Myometrial cell (primary cell): ENCODE measurements around the gene PCDHB2. TPM values are rescaled to one million over a fixed set of nuclear protein-coding genes. Genes with fewer than 3 reads are reported as not detected.

Source experiments
- total RNA-seq: library from RNA; depleted of rRNA; stranded (reverse); fragments of >200 nt; gene quantifications from 2 replicates; pipeline ENCODE4 v1.2.3, GENCODE V29; 2015

The PCDHB2 gene
- total RNA-seq = 0.18 and 0.29 TPM in 2 replicates

DNA sequence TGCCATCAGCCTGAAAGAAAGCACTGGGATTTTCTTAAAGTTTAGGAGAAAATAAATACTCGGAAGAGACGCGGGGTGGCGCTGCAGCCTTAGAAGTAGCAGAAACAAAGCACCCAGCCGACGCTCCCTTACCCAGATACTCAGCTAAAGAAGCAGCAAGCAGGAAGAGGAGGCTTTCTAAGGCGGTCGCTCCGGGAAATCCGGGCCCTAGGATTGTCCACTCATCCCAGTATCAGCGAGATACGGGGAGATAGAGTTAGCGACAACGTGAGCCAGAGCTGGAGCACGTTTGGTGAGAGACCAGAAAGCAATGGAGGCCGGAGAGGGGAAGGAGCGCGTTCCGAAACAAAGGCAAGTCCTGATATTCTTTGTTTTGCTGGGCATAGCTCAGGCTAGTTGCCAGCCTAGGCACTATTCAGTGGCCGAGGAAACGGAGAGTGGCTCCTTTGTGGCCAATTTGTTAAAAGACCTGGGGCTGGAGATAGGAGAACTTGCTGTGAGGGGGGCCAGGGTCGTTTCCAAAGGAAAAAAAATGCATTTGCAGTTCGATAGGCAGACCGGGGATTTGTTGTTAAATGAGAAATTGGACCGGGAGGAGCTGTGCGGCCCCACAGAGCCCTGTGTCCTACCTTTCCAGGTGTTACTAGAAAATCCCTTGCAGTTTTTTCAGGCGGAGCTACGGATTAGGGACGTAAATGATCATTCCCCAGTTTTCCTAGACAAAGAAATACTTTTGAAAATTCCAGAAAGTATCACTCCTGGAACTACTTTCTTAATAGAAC, at the start of gene PCDHB2:
Gene PCDHB2, plus strand, starts transcription at position 135 of the 782 bp plus-strand sequence. Its CDS starts 176 bp downstream, at position 311.

DNA sequence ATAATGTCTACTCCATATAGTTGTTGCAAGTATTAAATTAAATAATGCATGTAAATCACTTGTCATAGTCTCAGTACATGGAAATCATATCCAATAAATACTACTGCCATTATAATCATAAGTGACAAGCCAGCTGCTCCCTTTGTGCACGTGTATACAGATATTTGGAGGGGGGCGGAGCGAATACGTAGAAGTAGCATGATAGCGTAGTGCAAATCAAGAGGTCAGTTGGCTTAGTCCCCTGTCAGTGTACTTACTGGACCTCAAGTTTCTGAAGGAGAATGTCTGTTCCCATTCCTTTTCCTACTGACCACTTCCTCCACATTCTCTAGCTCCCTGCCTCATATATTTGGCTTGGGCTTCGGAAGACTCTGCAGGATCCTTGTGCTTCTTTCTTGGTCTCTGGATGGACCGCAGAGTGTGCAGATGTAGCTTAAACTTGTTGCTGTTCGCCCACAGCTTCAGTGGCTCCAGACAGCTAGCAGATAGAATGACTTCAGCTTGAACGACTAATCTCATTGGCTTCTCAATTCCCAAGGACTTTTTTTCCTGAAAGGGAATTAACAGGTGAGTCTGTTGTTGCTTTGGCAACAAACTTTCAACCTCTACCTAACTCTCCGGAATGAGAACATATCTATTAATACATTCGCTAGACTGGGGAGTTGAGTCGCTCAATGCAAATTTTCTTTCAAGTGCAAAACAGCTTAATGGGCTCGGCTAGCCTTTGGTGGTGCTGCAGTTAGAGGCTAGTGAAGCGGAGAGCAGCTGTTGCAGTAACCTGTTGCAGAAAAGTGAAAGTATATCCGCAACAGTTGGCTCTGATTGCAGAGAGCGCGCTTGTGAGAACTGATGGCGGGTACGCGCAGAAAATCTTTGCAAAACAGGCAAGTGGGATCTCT, 43.5 kb upstream of the PCDHB2 start, which contains the start of gene PCDHB1:
Gene PCDHB1, plus strand, starts transcription at position 753 of the 899 bp plus-strand sequence. Its CDS starts 97 bp downstream, at position 850.

DNA sequence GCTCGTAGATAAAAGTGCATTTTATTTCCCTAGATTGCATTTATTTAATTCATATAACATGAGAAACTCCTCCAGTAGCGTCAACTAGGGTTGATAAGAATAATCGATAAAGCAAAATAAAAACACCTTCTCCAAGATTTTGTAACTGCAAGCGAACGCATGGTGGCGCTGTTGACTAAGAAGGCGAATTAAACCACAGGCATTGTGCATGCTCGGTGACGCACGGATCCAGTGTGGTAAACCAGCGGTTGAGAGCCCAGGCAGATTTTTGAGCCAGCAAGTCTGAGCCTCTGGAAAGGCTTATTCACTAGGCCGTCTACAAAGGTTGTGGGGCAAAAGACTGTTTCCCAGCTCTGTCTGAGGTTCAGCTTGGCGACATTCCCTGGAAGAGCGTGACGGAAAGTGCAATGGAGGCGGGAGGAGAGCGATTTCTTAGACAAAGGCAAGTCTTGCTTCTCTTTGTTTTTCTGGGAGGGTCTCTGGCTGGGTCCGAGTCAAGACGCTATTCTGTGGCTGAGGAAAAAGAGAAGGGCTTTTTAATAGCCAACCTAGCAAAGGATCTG, 5.9 kb downstream of the PCDHB2 start, which contains the start of gene PCDHB3:
Gene PCDHB3, plus strand, starts transcription at position 231 of the 563 bp plus-strand sequence. Its CDS starts 177 bp downstream, at position 408.

DNA sequence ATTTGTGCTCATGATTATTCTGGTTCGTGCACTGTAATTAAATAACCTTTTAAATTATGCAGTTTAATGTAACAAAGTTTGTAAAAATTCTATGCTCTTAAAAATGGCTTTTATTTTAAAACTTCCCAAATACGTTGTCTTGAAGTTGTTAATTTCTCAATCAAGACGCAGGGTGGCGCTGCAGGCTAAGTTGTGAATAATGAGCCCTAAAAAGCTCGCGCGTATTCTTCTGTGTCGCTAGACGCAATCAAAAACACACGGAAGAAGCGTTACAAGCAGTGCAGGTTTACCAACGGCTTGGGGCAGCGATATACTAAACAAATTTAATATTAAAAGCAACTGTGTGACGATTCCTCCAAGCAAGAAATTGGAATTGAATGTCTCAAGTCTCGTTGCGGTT, 27.1 kb downstream of the PCDHB2 start, which contains the start of gene PCDHB4:
Gene PCDHB4, plus strand, starts transcription at position 256 of the 400 bp plus-strand sequence. CDS start 181 bp downstream, outside the sequence.

DNA sequence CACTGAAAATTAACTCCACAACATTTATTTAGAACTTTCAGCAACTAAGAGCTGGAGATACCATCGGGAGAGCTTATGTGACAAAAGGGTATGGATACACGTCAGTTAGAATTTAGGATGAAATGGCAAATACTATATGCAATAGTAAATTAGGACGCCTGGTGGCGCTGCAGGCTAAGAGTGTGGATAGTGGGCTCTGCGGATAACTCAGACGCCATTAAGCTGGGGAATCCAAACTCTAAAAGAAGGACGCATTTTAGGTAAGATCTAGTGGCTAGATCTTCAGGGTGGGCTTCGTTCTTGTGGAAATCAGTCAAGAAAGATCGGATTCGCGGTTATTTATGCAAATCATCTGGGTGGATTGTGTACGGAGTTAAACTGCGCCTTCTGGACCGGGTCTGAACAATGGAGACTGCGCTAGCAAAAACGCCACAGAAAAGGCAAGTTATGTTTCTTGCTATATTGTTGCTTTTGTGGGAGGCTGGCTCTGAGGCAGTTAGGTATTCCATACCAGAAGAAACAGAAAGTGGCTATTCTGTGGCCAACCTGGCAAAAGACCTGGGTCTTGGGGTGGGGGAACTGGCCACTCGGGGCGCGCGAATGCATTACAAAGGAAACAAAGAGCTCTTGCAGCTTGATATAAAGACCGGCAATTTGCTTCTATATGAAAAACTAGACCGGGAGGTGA, 40.8 kb downstream of the PCDHB2 start, which contains the start of gene PCDHB5:
Gene PCDHB5, plus strand, starts transcription at position 177 of the 688 bp plus-strand sequence. Its CDS starts 229 bp downstream, at position 406.

Other genes starting within 250 kb of the PCDHB2 start
- not detected in 2 replicates for gene PCDHA9, start 246.2 kb upstream of the PCDHB2 start, total RNA-seq
- not detected in 2 replicates for gene PCDHA10, start 238.7 kb upstream of the PCDHB2 start, total RNA-seq
- not detected in 2 replicates for gene PCDHA11, start 225.7 kb upstream of the PCDHB2 start, total RNA-seq
- gene PCDHA12, start 219.3 kb upstream of the PCDHB2 start, total RNA-seq = not detected in 2 replicates
- gene PCDHA13, start 212.5 kb upstream of the PCDHB2 start, total RNA-seq = not detected in 2 replicates
- not detected in 2 replicates for gene PCDHAC1, start 168.3 kb upstream of the PCDHB2 start, total RNA-seq
- not detected in 2 replicates for gene PCDHAC2, start 128.1 kb upstream of the PCDHB2 start, total RNA-seq
- gene PCDHB1, start 43.2 kb upstream of the PCDHB2 start, total RNA-seq = not detected in 2 replicates
- 0.89 TPM in 1 of 2 replicates, not detected in the other for gene PCDHB3, start 5.9 kb downstream of the PCDHB2 start, total RNA-seq
- gene PCDHB4, start 27.2 kb downstream of the PCDHB2 start, total RNA-seq = not detected in 2 replicates
- gene PCDHB5, start 40.6 kb downstream of the PCDHB2 start, total RNA-seq = under 0.01 TPM in 1 of 2 replicates, not detected in the other
- not detected in 2 replicates for gene PCDHB6, start 55.4 kb downstream of the PCDHB2 start, total RNA-seq
- under 0.01 and 1.4 TPM in 2 replicates for gene PCDHB7, start 78.0 kb downstream of the PCDHB2 start, total RNA-seq
- not detected in 2 replicates for gene PCDHB8, start 83.2 kb downstream of the PCDHB2 start, total RNA-seq
- gene PCDHB16, start 87.8 kb downstream of the PCDHB2 start, total RNA-seq = under 0.01 TPM in 2 replicates
- gene PCDHB9, start 92.5 kb downstream of the PCDHB2 start, total RNA-seq = 0.18 TPM in 1 of 2 replicates, not detected in the other
- gene PCDHB10, start 97.7 kb downstream of the PCDHB2 start, total RNA-seq = 0.58 TPM in 1 of 2 replicates, not detected in the other
- not detected in 2 replicates for gene PCDHB11, start 105.0 kb downstream of the PCDHB2 start, total RNA-seq
- not detected in 2 replicates for gene PCDHB12, start 114.1 kb downstream of the PCDHB2 start, total RNA-seq
- under 0.01 TPM in 1 of 2 replicates, not detected in the other for gene PCDHB13, start 119.3 kb downstream of the PCDHB2 start, total RNA-seq
- gene PCDHB14, start 128.7 kb downstream of the PCDHB2 start, total RNA-seq = under 0.01 and 1.7 TPM in 2 replicates
- 0.35 TPM in 1 of 2 replicates, not detected in the other for gene PCDHB15, start 150.8 kb downstream of the PCDHB2 start, total RNA-seq
- gene SLC25A2, start 209.4 kb downstream of the PCDHB2 start, total RNA-seq = under 0.01 TPM in 1 of 2 replicates, not detected in the other
- 45.8 and 59.5 TPM in 2 replicates for gene TAF7, start 226.2 kb downstream of the PCDHB2 start, total RNA-seq
- 0.29 TPM in 1 of 2 replicates, not detected in the other for gene PCDHGA1, start 235.9 kb downstream of the PCDHB2 start, total RNA-seq
- 0.53 and 1.4 TPM in 2 replicates for gene PCDHGA2, start 244.1 kb downstream of the PCDHB2 start, total RNA-seq
- 0.18 TPM in 1 of 2 replicates, not detected in the other for gene PCDHGA3, start 249.2 kb downstream of the PCDHB2 start, total RNA-seq